OCI-LY1 (cell line): ENCODE data around the gene CA12.

ENCODE experiments used
- H2AFZ ChIP-seq: fragments of 200-600 bp; sonication (generic), shearing (Covaris generic); 2 replicates; pipeline ENCODE4 v1.6.0; 2014; ENCODE audit warnings: antibody characterized with exemption, mild to moderate bottlenecking, low read length
- H3F3A ChIP-seq: fragments of 200-600 bp; sonication (generic), shearing (Covaris generic); 2 replicates; pipeline ENCODE4 v1.6.0; 2014; ENCODE audit warnings: mild to moderate bottlenecking, antibody characterized with exemption, low read length, moderate library complexity; ENCODE audit not compliant: insufficient read depth
- H3K27ac ChIP-seq: fragments of 200-600 bp; sonication (generic); 2 replicates; pipeline ENCODE4 v1.5.1; 2014; ENCODE audit warnings: low read length, mixed run types, mild to moderate bottlenecking, low read depth; ENCODE audit not compliant: poor library complexity, severe bottlenecking
- H3K27me3 ChIP-seq: fragments of 200-600 bp; sonication (generic); 2 replicates; pipeline ENCODE4 v1.6.0; 2014; ENCODE audit warnings: antibody characterized with exemption, mild to moderate bottlenecking, low read length, moderate library complexity; ENCODE audit not compliant: insufficient read depth
- H3K36me3 ChIP-seq: fragments of 200-600 bp; sonication (generic); 2 replicates; pipeline ENCODE4 v1.6.1; 2014; ENCODE audit warnings: mild to moderate bottlenecking, antibody characterized with exemption, low read length, moderate library complexity, mixed read lengths; ENCODE audit not compliant: insufficient read depth
- H3K4me1 ChIP-seq: fragments of 200-600 bp; sonication (generic); 2 replicates; pipeline ENCODE4 v1.5.1; 2014; ENCODE audit warnings: mild to moderate bottlenecking, low read length, moderate library complexity; ENCODE audit not compliant: insufficient read depth, severe bottlenecking
- H3K4me2 ChIP-seq: fragments of 200-600 bp; sonication (generic), shearing (Covaris generic); 2 replicates; pipeline ENCODE4 v1.6.1; 2014; ENCODE audit warnings: low read length
- H3K4me3 ChIP-seq: fragments of 200-600 bp; sonication (generic); 2 replicates; pipeline ENCODE4 v1.5.1; 2014; ENCODE audit warnings: low read length, low read depth, mild to moderate bottlenecking, mixed read lengths; ENCODE audit not compliant: poor library complexity, severe bottlenecking
- H3K79me2 ChIP-seq: fragments of 200-600 bp; shearing (Covaris generic); 2 replicates; pipeline ENCODE4 v1.6.1; 2016; ENCODE audit warnings: mixed run types, low read length, mixed read lengths; ENCODE audit not compliant: insufficient read depth
- H3K9ac ChIP-seq: fragments of 200-600 bp; sonication (generic), shearing (Covaris generic); 2 replicates; pipeline ENCODE4 v1.6.1; 2014; ENCODE audit warnings: mild to moderate bottlenecking, low read length, mixed read lengths
- H3K9me2 ChIP-seq: fragments of 200-600 bp; sonication (generic), shearing (Covaris generic); 2 replicates; pipeline ENCODE4 v1.6.1; 2014; ENCODE audit warnings: low read depth, mild to moderate bottlenecking, low read length, mixed read lengths
- H3K9me3 ChIP-seq: fragments of 200-600 bp; shearing (Covaris generic); 2 replicates; pipeline ENCODE4 v1.6.1; 2014; ENCODE audit warnings: low read length, mixed read lengths
- H4K20me1 ChIP-seq: fragments of 200-600 bp; sonication (generic), shearing (Covaris generic); 2 replicates; pipeline ENCODE4 v1.6.0; 2016; ENCODE audit warnings: mild to moderate bottlenecking, low read length; ENCODE audit not compliant: insufficient read depth
- CTCF ChIP-seq: fragments of 200-600 bp; sonication (generic), shearing (Covaris generic); IDR thresholded peaks from 2 replicates; pipeline ENCODE4 v1.5.1; 2017; ENCODE audit warnings: mild to moderate bottlenecking, antibody characterized with exemption, low read length, moderate library complexity, mixed read lengths
- EZH2 ChIP-seq: fragments of 200-600 bp; sonication (generic), shearing (Covaris generic); IDR thresholded peaks from 2 replicates; pipeline ENCODE4 v1.8.0; 2017; ENCODE audit warnings: borderline replicate concordance, mixed run types, mild to moderate bottlenecking, antibody characterized with exemption, low read length, moderate library complexity, mixed read lengths

The CA12 gene

DNA sequence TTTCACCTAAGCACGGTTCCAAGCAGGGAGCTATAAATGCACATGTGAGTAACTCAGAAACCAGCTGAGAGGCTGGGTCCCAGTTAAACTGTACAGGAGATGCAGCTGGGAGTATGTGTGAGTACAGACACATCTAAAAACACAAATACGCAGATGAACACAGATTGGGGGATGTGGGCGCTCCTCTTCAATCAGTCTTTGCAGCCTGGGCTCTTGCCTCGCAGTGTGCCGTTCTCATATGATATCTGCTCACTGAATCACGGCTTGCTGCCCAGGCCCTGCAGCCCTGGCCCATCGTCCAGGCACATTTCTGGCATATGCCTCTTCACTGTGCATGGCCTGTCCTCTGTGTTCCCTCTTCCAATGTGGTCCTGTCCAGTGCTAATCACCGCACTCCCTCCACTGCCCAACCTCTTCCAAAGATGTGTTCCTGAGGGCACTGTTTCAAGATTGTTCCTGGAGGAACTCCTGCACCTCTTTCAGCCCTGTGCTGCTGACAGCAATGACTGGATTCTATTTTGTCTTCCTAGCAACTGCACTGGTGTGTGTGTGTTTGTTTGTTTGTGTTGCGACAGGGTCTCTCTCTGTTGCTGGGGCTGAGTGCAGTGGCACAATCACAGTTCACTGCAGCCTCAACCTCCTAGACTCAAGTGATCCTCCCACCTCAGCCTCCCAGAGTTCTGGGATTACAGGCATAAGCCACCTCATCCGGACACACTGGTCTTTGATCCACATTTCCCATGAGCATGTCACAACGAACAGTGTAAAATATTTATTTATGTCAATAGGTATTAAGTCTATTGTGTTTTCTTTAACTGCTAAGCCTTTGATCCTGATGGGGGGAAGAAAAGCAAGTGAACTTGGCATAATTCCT, 17.0 kb downstream of the CA12 start:
- H3K9ac ChIP-seq: no peak overlapping the region
- no peaks in the 10 kb centered on the region for H3K4me1 ChIP-seq
- H3K36me3 ChIP-seq: no peaks in the 10 kb centered on the region
- H4K20me1 ChIP-seq: no peaks in the 10 kb centered on the region
- no peaks in the 10 kb centered on the region for H3F3A ChIP-seq
- no peak for TF ChIP-seq CTCF
- TF ChIP-seq EZH2: no peak
- H3K4me3 ChIP-seq: no peak overlapping the region
- H3K9me3 ChIP-seq: no peaks in the 10 kb centered on the region
- H3K27ac ChIP-seq: no peak overlapping the region
- H3K27me3 ChIP-seq: no peaks in the 10 kb centered on the region
- no peak overlapping the region for H3K4me2 ChIP-seq
- no peaks in the 10 kb centered on the region for H3K79me2 ChIP-seq
- H3K9me2 ChIP-seq: no peaks in the 10 kb centered on the region
- no peak overlapping the region for H2AFZ ChIP-seq

DNA sequence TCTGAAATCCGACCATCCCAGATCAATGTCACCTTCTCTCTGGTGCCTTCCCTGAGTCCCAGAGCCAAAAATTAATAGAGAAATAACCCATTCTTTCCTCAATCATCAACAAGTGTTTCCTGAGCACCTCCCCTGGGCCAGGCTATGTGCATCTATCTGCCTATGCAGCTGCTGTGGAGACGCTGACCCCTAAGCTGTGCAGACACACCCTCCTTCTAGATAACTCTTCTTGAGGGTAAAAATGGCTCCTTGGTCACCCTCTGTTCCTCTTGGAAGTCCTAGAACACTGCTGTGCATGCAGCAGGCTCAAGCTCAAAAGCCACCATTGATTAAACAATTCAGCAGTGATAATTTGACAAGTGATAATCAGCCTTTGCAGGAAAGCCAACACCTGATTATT, 18.4 kb downstream of the CA12 start:
- no peaks in the 10 kb centered on the region for H3K27me3 ChIP-seq
- H3K9ac ChIP-seq: no peak overlapping the region
- no peaks in the 10 kb centered on the region for H3K36me3 ChIP-seq
- H3K79me2 ChIP-seq: no peaks in the 10 kb centered on the region
- no peaks in the 10 kb centered on the region for H4K20me1 ChIP-seq
- H3F3A ChIP-seq: no peaks in the 10 kb centered on the region
- no peaks in the 10 kb centered on the region for H3K4me1 ChIP-seq
- H3K27ac ChIP-seq: no peak overlapping the region
- TF ChIP-seq EZH2: no peak
- TF ChIP-seq CTCF: no peak
- no peak overlapping the region for H2AFZ ChIP-seq
- no peak overlapping the region for H3K4me3 ChIP-seq
- no peak overlapping the region for H3K4me2 ChIP-seq
- no peaks in the 10 kb centered on the region for H3K9me3 ChIP-seq
- H3K9me2 ChIP-seq: no peaks in the 10 kb centered on the region

GRCh38 chr15:63362885-63363284, 18.8 kb downstream of the CA12 start:
- Histone ChIP-seq H3K4me3 (no peak overlapping the region), H3K27ac (no peak overlapping the region), H3K27me3 (no peaks in the 10 kb centered on the region), H4K20me1 (no peaks in the 10 kb centered on the region), H3K9me3 (no peaks in the 10 kb centered on the region), H3K4me2 (no peak overlapping the region), H3K4me1 (no peaks in the 10 kb centered on the region), H2AFZ (no peak overlapping the region), H3K79me2 (no peaks in the 10 kb centered on the region), H3K9me2 (no peaks in the 10 kb centered on the region), H3K36me3 (no peaks in the 10 kb centered on the region), H3F3A (no peaks in the 10 kb centered on the region), H3K9ac (no peak overlapping the region)
- TF ChIP-seq EZH2 (no peak), CTCF (no peak)
